H9 (cell line): ENCODE measurements around the gene KRTAP10-3. TPM values are rescaled to one million over a fixed set of nuclear protein-coding genes. Genes with fewer than 3 reads are reported as not detected.

Source experiments
- DNase-seq: peaks from one replicate; pipeline ENCODE4 v3.0.0-alpha.2; 2017
- H2AFZ ChIP-seq: one replicate; pipeline ENCODE4 v1.6.1; 2013; ENCODE audit warnings: mild to moderate bottlenecking, low read length, control low read depth, moderate library complexity
- H2AK5ac ChIP-seq: 2 replicates; pipeline ENCODE4 v1.6.1; 2013; ENCODE audit warnings: low read length, control low read depth, mixed read lengths; ENCODE audit not compliant: insufficient read length
- H2BK120ac ChIP-seq: one replicate; pipeline ENCODE4 v1.6.1; 2013; ENCODE audit warnings: low read depth, mild to moderate bottlenecking, low read length, control low read depth, inconsistent platforms; ENCODE audit not compliant: poor library complexity, severe bottlenecking
- H2BK12ac ChIP-seq: 2 replicates; pipeline ENCODE4 v1.6.1; 2013; ENCODE audit warnings: low read length, control low read depth, mixed read lengths, low read depth; ENCODE audit not compliant: insufficient read length
- H2BK15ac ChIP-seq: 2 replicates; pipeline ENCODE4 v1.6.1; 2013; ENCODE audit warnings: low read depth, low read length, control low read depth
- H2BK20ac ChIP-seq: one replicate; pipeline ENCODE4 v1.6.1; 2013; ENCODE audit warnings: low read depth, mild to moderate bottlenecking, low read length, control low read depth, inconsistent platforms; ENCODE audit not compliant: poor library complexity, severe bottlenecking
- H2BK5ac ChIP-seq: 2 replicates; pipeline ENCODE4 v1.6.1; 2013; ENCODE audit warnings: low read length, control low read depth, mixed read lengths; ENCODE audit not compliant: insufficient read length
- H3K14ac ChIP-seq: 2 replicates; pipeline ENCODE4 v1.6.1; 2013; ENCODE audit warnings: low read length, control low read depth; ENCODE audit not compliant: insufficient read depth
- H3K18ac ChIP-seq: 2 replicates; pipeline ENCODE4 v1.6.1; 2013; ENCODE audit warnings: low read depth, mild to moderate bottlenecking, mixed read lengths, low read length, control low read depth; ENCODE audit not compliant: insufficient read length
- H3K23ac ChIP-seq: 2 replicates; pipeline ENCODE4 v1.6.1; 2013; ENCODE audit warnings: low read length, control low read depth, mixed read lengths, low read depth; ENCODE audit not compliant: insufficient read length
- H3K23me2 ChIP-seq: 2 replicates; pipeline ENCODE4 v1.6.1; 2013; ENCODE audit warnings: low read depth, mild to moderate bottlenecking, mixed read lengths, low read length, control low read depth; ENCODE audit not compliant: insufficient read length, poor library complexity, severe bottlenecking
- H3K27ac ChIP-seq: 2 replicates; pipeline ENCODE4 v1.5.1; 2013; ENCODE audit warnings: low read length, control low read depth, mixed read lengths, low read depth; ENCODE audit not compliant: insufficient read length
- H3K27me3 ChIP-seq: 2 replicates; pipeline ENCODE4 v1.6.1; 2013; ENCODE audit warnings: low read length, control low read depth, inconsistent platforms; ENCODE audit not compliant: insufficient read depth
- H3K4ac ChIP-seq: 2 replicates; pipeline ENCODE4 v1.6.1; 2013; ENCODE audit warnings: low read depth, mild to moderate bottlenecking, control low read depth, inconsistent platforms, low read length, moderate library complexity
- H3K4me1 ChIP-seq: 2 replicates; pipeline ENCODE4 v1.6.1; 2013; ENCODE audit warnings: low read length, control low read depth, inconsistent platforms; ENCODE audit not compliant: insufficient read depth
- H3K4me2 ChIP-seq: 2 replicates; pipeline ENCODE4 v1.6.1; 2013; ENCODE audit warnings: low read length, control low read depth, mixed read lengths; ENCODE audit not compliant: insufficient read length, insufficient read depth
- H3K56ac ChIP-seq: 2 replicates; pipeline ENCODE4 v1.6.1; 2013; ENCODE audit warnings: low read depth, mild to moderate bottlenecking, mixed read lengths, low read length, control low read depth; ENCODE audit not compliant: insufficient read length
- H3K79me1 ChIP-seq: 2 replicates; pipeline ENCODE4 v1.6.1; 2013; ENCODE audit warnings: low read depth, mild to moderate bottlenecking, moderate library complexity, low read length, control low read depth, inconsistent platforms; ENCODE audit not compliant: insufficient read depth, poor library complexity, severe bottlenecking
- H3K79me2 ChIP-seq: 2 replicates; pipeline ENCODE4 v1.6.1; 2013; ENCODE audit warnings: low read length, control low read depth, inconsistent platforms; ENCODE audit not compliant: insufficient read depth
- H3K9ac ChIP-seq: 2 replicates; pipeline ENCODE4 v1.6.1; 2013; ENCODE audit warnings: low read length, control low read depth, mixed read lengths; ENCODE audit not compliant: insufficient read length; ENCODE audit errors: extremely low read depth
- H3K9me3 ChIP-seq: one replicate; pipeline ENCODE4 v1.6.1; 2013; ENCODE audit warnings: low read depth, low read length, inconsistent platforms; ENCODE audit not compliant: control insufficient read depth
- H3T11ph ChIP-seq: one replicate; pipeline ENCODE4 v1.6.1; 2013; ENCODE audit warnings: mild to moderate bottlenecking, low read length, control low read depth, inconsistent platforms
- H4K20me1 ChIP-seq: one replicate; pipeline ENCODE4 v1.6.1; 2013; ENCODE audit not compliant: control insufficient read depth, insufficient read length, insufficient read depth
- H4K5ac ChIP-seq: 2 replicates; pipeline ENCODE4 v1.6.1; 2013; ENCODE audit warnings: low read depth, mild to moderate bottlenecking, mixed read lengths, low read length, control low read depth; ENCODE audit not compliant: insufficient read length
- H4K8ac ChIP-seq: replicated peaks from 2 replicates; pipeline ENCODE4 v1.6.1; 2013; ENCODE audit warnings: low read length, control low read depth, mixed read lengths, low read depth; ENCODE audit not compliant: insufficient read length
- H4K91ac ChIP-seq: 2 replicates; pipeline ENCODE4 v1.6.1; 2013; ENCODE audit warnings: low read depth, mild to moderate bottlenecking, moderate library complexity, mixed read lengths, low read length, control low read depth; ENCODE audit not compliant: insufficient read length
- H3K27ac Mint-ChIP-seq, 3 experiments: 2 replicates in 2 of 3; 3 replicates in 1 of 3; pipeline ENCODE4 v1.8.0; 2020 to 2021; ENCODE audit warnings: mixed read lengths in 3 of 3, mild to moderate bottlenecking in 1 of 3, moderate library complexity in 1 of 3
- H3K27me3 Mint-ChIP-seq: 2 replicates; pipeline ENCODE4 v1.8.0; 2021; ENCODE audit warnings: low read depth, mild to moderate bottlenecking, moderate library complexity, mixed read lengths
- H3K36me3 Mint-ChIP-seq, 3 experiments: 2 replicates in 2 of 3; 3 replicates in 1 of 3; pipeline ENCODE4 v1.8.0; 2020 to 2021; ENCODE audit warnings: low read depth in 3 of 3, mixed read lengths in 3 of 3; ENCODE audit not compliant: insufficient read depth in 1 of 3
- H3K4me1 Mint-ChIP-seq, 2 experiments: 2 replicates each; pipeline ENCODE4 v1.8.0; 2020; ENCODE audit warnings: mixed read lengths in 2 of 2
- H3K4me3 Mint-ChIP-seq, 2 experiments: 2 replicates in 1 of 2; 3 replicates in 1 of 2; pipeline ENCODE4 v1.8.0; 2020 to 2021; ENCODE audit warnings: mild to moderate bottlenecking in 2 of 2, mixed read lengths in 2 of 2, moderate library complexity in 1 of 2
- H3K9me3 Mint-ChIP-seq, 2 experiments: 2 replicates in 1 of 2; 3 replicates in 1 of 2; pipeline ENCODE4 v1.8.0; 2020; ENCODE audit warnings: mild to moderate bottlenecking in 2 of 2, mixed read lengths in 2 of 2, moderate library complexity in 1 of 2
- CTCF ChIP-seq: fragments of 200-600 bp; sonication (generic); conservative IDR thresholded peaks from 3 replicates; pipeline ENCODE4 v1.8.0; 2021; ENCODE audit warnings: antibody characterized with exemption, mild to moderate bottlenecking
- WGBS: extraction: QIAGEN DNeasy Blood & Tissue Kit; methylation state at CpG from one replicate; pipeline ENCODE4 v1.1.7; 2013; ENCODE audit warnings: missing lambda C conversion rate, low lambda C conversion rate, mixed read lengths; ENCODE audit not compliant: insufficient read length; ENCODE audit errors: extremely low coverage; 5-methylcytosine and 5-hydroxymethylcytosine counted together
- total RNA-seq: library from RNA; stranded (reverse); gene quantifications from 2 replicates; pipeline ENCODE4 v1.2.1, GENCODE V29; 2021

Gene KRTAP10-3
- total RNA-seq, 1 experiment from 2014 or later: not detected

- H3K9me3 ChIP-seq: no peaks in the 10 kb centered on the region
- H3K79me2 ChIP-seq: no peaks in the 10 kb centered on the region
- H2BK12ac ChIP-seq: no peak overlapping the region
- H3K27me3 ChIP-seq: no peaks in the 10 kb centered on the region
- H3K56ac ChIP-seq: no peak overlapping the region
- H2BK5ac ChIP-seq: no peak overlapping the region
- no peaks in the 10 kb centered on the region for H3K4me1 ChIP-seq
- no peak overlapping the region for H3K14ac ChIP-seq
- no peak overlapping the region for H2AFZ ChIP-seq
- no peak overlapping the region for H4K8ac ChIP-seq
- H3K9ac ChIP-seq: no peak overlapping the region
- no peak overlapping the region for H4K91ac ChIP-seq
- H3K18ac ChIP-seq: no peak overlapping the region
- no CpG with 5 or more reads among the region's 1 CpG for WGBS
- no peak overlapping the region for H4K5ac ChIP-seq
- no peaks in the 10 kb centered on the region for H3K79me1 ChIP-seq
- H3K4ac ChIP-seq: no peak overlapping the region
- no peak for TF ChIP-seq CTCF
- H3K27ac ChIP-seq: no peak overlapping the region
- no peak for DNase-seq
- no peak overlapping the region for H2AK5ac ChIP-seq
- no peak overlapping the region for H3K4me3 Mint-ChIP-seq
- H3K23ac ChIP-seq: no peak overlapping the region
- H3K4me2 ChIP-seq: no peak overlapping the region
- H2BK120ac ChIP-seq: no peak overlapping the region
- peaks cover 0 to 18% (median 9%) of the 10 kb centered on the region in 3 experiments; a peak in 3 of 7 replicates for H3K36me3 Mint-ChIP-seq
- H2BK15ac ChIP-seq: no peak overlapping the region
- no peaks in the 10 kb centered on the region for H3K23me2 ChIP-seq
- no peaks in the 10 kb centered on the region; the same call in none of the 2 replicates for H3K27me3 Mint-ChIP-seq
- H3K4me1 Mint-ChIP-seq: peaks cover 2 to 5% of the 10 kb centered on the region in 2 experiments
- no peak overlapping the region for H3K27ac Mint-ChIP-seq
- no peaks in the 10 kb centered on the region for H4K20me1 ChIP-seq
- H3K9me3 Mint-ChIP-seq: peaks cover 10 to 20% of the 10 kb centered on the region in 2 experiments; a peak in 4 of 5 replicates
- H3T11ph ChIP-seq: no peak overlapping the region
- no peak overlapping the region for H2BK20ac ChIP-seq
Measured at GRCh38 chr21:44542716-44543115, 15.9 kb downstream of the KRTAP10-3 start.
